ENCODE results near the gene MGLL.

The MGLL gene
- long read RNA-seq, donor 1, full-length matches to known transcripts: 13 of 13 reads
- long read RNA-seq, donor 1, partial matches to known transcripts: 0 of 13 reads
- long read RNA-seq, donor 1, other reads (novel, unspliced or antisense): 0 of 13 reads
- long read RNA-seq, donor 2, full-length matches to known transcripts: 5 of 5 reads
- long read RNA-seq, donor 2, partial matches to known transcripts: 0 of 5 reads
- long read RNA-seq, donor 2, other reads (novel, unspliced or antisense): 0 of 5 reads
- long read RNA-seq, donor 3, full-length matches to known transcripts: 5 of 16 reads
- long read RNA-seq, donor 3, partial matches to known transcripts: 11 of 16 reads
- long read RNA-seq, donor 3, other reads (novel, unspliced or antisense): 0 of 16 reads
- long read RNA-seq, donor 4, full-length matches to known transcripts: 11 of 11 reads
- long read RNA-seq, donor 4, partial matches to known transcripts: 0 of 11 reads
- long read RNA-seq, donor 4, other reads (novel, unspliced or antisense): 0 of 11 reads
- long read RNA-seq, donor 5, full-length matches to known transcripts: 16 of 16 reads
- long read RNA-seq, donor 5, partial matches to known transcripts: 0 of 16 reads
- long read RNA-seq, donor 5, other reads (novel, unspliced or antisense): 0 of 16 reads
- long read RNA-seq, donor 6, full-length matches to known transcripts: 18 of 18 reads
- long read RNA-seq, donor 6, partial matches to known transcripts: 0 of 18 reads
- long read RNA-seq, donor 6, other reads (novel, unspliced or antisense): 0 of 18 reads
- long read RNA-seq, donor 7, full-length matches to known transcripts: 17 of 17 reads
- long read RNA-seq, donor 7, partial matches to known transcripts: 0 of 17 reads
- long read RNA-seq, donor 7, other reads (novel, unspliced or antisense): 0 of 17 reads
- long read RNA-seq, donor 8, full-length matches to known transcripts: 19 of 32 reads
- long read RNA-seq, donor 8, partial matches to known transcripts: 13 of 32 reads
- long read RNA-seq, donor 8, other reads (novel, unspliced or antisense): 0 of 32 reads

DNA sequence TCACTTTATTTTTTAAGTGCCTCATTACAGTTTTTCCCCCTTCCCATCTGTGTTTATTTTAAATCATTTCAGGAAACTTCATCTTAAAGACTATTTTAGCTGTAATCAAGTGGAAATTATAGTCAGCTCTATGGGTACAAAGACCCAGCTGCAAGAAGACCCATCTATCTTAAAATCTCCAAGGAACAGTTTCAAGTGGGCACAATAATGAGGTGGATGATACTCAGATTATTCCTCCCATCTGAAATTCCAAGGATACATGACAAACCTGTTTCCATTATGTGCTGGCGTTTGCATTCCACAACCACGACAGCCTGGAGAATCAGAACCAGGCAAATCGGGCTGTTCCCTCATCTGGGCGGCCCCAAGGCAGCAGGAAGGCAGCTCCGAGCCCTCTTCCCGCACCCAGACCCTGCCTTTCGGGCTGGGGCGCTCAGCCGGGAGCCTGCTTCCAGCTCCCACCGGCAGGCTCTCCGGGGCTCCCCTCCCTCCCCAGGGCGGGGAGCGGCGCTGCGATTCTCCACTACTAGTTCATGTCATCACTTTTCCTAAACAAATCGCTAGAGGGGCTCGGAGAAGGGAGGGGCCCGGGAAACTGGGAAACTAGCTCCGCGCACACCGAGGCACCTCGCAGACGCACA lies at the start of gene MGLL:
MGLL (minus strand) TSS at position 475 of the 641 bp plus-strand sequence; CDS start at position 278, 197 bp downstream.
- DNase-seq: peak; percentile 79

DNA sequence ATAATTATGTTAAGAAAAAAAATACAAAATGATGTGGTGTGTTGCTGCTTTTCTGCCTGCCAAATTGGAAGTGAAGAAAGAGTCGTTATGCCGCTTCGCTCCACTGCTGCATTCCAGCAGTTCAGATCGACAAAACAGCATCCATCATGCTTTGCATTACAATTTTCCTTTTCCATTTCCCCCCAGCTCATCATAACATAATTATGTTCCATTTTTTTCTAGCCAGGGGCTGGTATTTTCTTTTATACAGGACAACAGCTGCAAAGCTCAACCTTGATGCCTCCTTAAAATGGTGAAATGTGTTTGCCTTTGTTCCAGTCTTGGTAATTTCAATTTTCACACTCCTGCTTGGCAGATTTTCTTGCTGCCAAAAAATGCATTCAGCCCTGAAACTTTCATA lies 47.8 kb upstream of the MGLL start:
- DNase-seq: no peak

DNA sequence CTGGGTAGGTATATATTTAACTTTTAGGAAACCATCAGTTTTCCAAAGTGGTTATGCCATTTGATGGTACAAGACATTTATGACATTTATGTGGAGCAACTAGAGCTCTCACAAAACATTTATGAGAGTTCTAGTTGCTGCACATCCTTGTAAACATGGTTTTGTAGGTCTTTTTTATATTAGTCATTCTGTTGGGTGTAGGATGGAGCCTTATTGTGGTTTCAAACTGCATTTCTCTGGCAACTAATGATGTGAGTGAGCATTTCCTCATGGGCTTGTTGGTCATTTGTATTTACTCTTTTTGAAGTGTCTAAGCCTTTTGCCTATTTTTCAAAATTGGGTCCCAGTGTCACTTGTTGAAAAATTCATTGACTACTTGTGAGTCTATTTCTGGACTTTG lies 45.7 kb upstream of the MGLL start:
- no peak for DNase-seq

DNA sequence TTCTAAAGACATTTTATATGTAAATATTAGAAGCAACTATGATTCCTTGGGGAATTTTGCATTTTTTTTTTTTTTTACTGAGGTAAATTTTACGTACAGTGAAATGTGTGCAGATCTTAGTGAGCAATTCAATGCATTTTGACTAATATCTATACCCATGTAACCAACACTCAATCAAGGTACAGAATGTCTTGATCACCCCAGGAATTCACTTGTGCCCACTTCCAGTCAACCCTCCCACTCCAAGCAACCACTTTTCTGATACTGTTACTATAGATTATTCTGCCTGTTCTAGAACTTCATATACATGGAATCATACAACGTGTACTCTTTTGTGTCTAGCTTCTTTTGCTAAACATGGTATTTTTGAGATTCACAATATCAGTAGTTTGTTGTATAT lies 45.1 kb upstream of the MGLL start:
- no peak for DNase-seq

DNA sequence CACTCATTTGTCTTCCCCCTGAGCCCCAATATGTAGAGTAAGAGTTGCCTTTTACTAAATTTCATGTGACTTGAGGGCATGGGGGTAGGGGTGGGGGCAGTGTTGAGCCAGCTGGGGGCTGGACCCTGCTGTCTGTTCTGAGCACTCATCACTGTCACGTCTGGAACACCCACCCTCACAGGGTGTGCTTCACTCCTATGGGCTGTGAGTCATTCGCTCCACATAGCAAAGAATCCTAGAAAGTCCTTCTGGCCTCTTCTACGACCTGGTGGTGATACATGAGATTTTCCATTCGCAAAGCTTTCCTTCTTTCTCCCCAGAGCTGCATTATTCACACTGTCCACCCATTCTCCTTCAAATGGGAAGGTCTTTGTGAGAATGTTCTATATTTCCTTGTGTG lies 43.6 kb upstream of the MGLL start:
- DNase-seq: no peak

DNA sequence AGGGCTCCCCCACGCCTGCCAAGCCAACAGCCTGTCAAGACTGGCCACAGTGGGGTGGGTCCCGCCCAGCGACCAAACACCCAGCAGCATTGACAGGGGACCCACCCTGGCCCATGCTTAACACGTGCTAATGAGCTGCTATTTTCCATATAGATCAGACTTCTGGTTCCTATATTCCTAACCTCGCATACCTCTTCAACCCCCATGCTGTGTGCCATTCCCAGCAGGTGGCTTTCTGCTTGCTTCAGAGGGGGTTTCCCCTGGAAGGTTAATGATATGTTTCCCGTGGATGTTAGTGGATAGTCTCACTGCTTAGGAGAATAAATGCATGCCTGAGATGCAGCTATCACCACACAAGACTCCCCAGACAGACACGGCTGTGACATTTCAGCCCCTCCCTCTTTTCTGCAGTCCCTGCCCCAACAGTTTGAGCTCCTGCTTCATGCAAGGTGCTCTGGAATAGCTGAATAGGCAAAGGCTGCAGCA lies 37.9 kb upstream of the MGLL start:
- DNase-seq: no peak

DNA sequence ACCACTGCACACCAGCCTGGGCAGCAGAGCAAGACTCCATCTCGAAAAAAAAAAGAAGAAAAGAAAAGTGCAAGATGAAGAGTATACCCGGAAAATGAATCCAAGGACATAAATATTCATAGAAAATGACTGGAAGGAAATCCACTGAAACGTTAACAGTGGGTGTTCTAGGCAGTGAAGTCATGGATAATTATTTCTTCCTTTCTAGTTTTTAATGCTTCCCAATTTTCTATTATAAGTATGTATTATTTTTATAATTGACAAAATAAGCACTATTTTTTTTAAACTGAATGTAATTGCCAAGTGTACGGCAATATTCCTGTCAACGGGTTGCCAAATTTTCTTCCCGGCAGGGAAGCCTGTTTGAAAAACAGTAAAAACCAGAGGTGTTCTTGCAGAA lies 37.4 kb upstream of the MGLL start:
- no peak for DNase-seq

DNA sequence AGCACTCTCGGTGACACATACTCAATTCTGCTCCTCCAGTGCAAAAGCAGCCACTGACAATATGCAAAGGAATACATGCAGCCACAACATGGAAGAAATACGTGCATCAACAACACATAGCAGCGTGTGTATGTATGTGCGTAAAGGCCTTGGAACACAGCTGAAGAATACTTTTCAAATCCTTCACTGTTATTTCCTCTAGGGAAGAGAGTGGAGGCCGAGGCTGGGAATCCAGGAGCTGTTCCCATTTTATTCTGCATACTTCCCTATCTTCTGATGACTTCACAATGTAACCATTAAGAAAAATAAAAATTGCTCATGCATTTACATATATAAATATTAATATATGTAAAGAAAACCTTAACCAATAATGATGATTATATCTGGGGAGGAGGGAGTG lies 36.6 kb upstream of the MGLL start:
- no peak for DNase-seq

DNA sequence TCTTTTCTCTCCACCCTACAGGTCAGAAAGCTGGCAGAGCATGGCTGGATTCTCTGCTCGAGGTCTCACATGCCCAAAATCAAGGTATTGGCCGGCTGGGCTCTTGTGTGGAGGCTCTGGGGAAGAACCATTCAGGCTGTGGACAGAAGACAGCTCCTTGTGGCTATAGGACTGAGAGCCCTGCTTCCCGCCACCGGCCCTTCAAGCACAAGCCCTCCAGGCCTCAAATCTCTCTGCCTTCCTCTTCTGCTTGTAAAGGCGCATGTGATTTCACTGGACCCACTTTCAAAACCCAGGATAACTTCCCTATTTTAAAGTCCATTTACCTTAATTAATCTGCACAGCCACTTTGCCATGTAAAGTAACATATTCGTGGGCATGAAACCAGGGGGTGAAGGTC lies 36.2 kb upstream of the MGLL start:
- no peak for DNase-seq

DNA sequence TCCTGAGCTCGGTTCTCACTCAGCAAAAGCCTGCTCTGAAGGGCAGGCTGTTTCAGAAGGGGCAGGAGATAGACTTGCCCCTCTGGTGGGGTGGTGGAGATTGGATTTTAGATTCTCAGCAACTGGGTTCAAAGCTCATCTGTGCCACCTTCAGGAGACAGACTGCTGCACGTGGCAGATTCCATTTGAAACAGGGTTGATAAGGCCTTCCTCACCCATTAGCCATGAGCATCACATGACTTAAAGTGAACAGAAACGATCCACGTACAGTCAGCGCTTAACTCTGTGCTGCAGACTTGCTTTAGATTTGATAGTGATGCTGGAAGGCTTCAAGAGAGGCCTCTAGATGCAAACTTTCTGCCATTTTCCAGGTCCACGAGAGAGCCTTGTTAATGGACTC lies 35.0 kb upstream of the MGLL start:
- no peak for DNase-seq

DNA sequence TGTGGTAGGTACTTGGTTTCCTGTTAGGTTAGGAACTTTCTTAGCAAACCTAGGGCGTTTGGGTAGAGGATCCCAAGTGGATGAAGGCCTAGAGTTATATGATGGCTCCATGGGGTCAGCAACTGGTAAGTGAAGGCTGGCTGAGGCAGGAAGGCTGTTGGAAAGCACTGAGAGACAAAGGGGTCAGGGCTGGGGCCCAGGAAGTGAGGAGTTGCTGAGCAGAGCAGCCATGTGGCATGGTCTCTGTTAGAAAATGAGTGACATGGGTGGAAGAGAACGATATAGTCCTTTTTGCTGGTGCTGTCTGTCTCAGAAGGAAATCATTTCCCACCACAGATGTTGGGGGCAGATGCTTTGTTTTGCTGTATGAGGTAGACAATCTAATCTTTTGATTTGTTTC lies 34.5 kb upstream of the MGLL start:
- no peak for DNase-seq

DNA sequence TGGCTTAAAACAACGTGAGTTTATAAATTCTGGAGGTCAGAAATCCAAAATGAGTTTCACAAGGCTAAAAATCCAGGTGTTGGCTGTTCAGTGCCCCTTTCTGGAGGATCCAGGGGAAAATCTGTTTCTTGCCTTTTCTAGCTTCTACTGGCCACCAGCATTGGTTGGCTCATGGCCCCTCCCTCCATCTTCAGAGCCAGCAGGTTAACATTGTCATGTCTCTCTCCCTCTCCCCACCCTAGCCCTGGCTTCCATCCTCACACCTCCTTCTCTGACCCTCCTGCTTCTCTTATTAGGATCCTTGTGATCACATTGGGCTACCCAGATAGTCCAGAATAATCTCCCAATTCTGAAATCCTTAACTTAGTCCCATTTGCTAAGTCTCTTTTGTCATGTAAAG lies 32.9 kb upstream of the MGLL start:
- DNase-seq: no peak

DNA sequence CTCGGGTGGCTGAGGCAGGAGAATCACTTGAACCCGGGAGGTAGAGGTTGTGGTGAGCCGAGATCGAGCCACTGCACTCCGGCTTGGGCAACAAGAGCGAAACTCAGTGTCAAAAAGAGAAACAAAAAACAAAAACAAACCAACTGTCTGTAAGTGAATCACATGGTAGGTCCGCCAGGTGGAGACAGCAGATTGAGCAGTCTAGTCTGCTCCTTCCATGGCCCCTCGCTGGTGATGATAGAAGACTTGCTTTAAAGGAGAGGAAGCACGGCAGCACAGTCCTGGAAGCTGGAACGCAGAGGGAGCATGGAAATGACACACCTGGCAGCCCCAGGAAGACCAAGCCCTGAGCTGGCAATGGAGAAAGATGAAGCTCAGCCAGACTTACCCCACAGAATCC lies 31.4 kb upstream of the MGLL start:
- no peak for DNase-seq

DNA sequence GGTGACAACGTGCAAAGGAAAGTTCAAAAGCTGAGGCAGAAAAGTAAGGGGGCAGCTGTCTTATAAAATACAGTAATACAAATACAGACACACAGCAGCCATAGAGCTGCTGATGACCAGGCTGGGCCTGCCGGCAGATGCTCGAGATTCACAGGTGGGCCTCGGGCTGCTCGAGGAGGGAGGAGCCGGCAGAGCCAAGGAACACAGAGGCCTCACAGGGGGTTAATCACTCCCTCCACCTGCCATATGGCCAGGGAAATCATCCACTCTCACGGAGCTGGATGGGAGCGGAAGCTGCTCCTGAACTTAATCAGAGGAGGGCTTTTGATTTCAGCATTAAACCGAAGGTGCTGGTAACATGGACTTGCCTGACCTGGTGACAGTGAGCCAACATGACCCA lies 29.6 kb upstream of the MGLL start:
- no peak for DNase-seq

DNA sequence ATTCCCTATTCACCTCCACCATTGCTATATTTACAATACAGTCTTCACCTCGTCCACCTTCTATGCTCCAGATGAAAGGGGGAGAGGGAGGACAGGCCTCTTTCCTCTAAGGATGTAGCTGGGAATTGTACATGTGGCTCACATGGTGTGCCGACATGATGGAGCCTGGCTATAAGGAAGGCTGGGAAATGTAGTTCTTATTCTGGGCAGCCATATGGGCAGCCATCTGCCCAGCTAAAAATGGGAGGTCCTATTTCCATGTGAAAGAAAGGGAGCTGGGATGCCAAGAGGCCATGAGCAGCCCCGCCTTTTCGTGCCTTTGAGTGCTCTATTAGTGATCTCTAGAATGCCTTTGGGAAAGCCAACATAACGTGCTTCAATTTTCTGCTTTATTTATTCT lies 27.1 kb upstream of the MGLL start:
- DNase-seq: no peak

DNA sequence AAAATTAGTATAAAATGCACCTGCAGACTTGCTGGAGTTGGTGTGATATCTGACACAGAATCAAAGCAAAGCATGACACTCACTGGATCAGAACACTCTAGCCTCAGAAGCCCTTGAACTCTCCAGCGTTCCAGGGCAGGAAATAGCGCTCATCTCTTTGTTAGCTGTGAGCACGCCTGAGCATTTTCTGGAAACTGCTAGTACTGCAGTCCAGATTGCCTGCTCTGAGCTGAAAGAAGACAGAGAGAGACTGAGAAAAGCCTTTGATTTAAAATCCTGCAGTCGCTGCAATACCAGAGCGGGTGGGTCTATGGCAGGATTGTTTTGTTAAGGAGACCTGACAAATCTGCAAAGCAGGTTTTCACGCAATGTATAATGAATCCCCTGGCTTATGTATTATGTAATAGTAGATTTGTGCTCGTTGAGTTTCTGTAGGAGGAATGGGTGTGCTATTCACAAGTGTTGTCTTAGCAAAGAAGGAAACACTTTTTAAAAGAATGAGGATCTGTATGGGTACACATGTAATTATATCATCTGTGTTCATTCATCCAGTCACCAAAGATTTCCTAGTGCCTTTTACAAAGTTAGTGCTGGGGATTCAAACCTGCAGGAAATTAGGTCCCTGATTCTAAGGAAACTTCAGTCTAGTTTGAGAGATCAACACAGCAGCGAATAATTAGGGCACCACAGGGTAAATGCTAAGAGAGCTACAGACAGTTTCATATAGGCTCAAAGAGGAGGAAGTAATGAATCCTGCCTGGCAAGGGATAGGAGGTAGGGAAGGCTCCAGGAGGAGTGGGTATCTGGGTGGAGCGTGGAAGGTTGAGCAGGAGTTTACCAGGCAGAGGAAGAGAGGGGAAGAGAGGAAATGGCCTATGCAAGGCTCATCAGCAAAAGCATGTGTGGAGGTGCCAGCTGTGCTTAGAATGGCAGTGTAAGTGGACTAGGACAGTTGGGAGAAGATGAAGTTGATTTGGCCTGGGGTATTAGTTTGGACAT lies 26.1 kb upstream of the MGLL start:
- DNase-seq: no peak

DNA sequence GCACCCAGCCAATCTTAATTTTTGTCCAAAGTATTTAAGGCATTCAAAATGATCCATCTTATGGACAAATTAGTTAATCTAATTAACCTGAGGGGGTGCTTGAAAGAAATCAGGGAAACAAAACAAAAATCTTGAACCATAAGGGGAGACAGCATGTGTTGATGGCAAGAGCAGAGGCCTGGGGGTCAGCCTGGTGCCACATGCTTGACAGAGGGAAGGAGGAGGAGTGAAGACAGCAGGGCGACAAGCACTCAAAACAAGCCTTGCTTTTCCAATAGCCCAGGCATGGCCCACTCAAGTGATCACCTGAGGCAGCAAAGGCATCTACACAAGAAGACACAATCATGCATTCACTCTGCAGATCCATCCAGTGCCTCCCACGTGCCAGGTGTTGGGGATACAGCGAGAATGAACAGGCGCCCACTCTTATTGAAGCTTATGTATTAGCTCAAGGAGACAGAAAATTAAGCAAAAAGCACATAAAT lies 25.0 kb upstream of the MGLL start:
- no peak for DNase-seq

DNA sequence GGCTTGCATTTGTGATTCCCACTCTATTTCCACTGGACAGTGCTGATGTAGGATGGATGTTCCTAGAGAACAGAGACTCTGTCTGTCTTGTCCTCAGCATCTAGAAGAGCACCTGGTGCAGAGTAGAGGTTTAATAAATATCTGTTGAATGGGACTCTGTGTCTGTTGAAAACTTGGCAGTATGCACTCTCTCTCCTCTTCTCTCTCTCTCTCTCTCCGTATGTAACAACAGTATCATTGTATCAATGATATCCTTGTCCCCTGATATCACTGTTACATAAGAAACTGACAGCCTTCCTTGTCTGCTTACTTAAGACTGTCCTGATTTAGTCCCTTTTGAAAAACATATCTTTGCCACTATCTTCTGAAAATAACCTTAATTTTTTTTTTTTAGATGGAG lies 24.3 kb upstream of the MGLL start:
- DNase-seq: no peak

DNA sequence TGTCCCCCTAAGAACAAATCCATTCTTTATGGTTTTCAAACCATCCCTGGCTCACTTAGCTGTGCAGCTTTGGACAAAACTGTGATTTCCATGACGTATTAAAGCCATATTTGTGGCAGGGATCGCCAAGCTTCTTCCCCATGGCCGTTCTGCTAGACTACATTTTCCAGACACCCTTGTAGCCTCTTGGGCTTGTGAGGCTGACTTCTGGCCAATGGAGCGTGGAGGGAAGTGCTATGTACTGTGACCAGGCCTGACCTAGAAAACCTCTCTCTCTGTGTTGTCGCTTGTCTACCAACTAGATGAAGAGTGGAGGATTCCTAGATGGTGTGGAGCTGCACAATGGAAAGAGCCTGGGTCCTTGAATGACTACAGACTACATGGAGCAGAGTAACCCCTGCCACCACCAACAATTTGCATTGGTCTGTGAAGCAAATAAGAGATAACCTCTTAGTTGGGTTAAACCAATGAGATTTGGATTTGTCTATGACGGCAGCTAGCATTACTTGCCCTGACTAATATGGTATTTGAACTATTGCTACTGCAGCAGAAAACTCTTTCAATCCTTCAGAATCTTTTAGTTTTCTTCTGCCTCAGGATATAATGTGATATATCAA lies 22.1 kb upstream of the MGLL start:
- no peak for DNase-seq

DNA sequence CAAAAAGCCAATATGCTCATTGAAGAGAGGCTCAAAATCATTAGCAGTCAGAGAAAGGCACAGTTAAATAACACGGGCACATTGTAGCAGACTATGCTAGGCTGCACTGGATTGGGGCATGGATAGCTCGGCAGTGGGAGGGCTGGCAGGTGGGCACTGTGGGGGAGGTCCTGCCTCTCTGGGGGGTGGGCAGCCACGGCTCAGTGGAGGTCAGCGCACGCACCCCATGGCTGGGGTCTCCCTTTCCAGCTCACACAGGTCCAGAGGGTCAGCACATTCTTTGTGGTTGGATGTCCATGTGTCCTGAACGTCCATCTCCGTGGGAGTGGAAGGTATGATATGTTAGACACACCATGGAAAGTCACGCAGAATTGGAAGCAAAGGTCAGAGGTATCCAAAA lies 18.4 kb upstream of the MGLL start:
- DNase-seq: no peak

DNA sequence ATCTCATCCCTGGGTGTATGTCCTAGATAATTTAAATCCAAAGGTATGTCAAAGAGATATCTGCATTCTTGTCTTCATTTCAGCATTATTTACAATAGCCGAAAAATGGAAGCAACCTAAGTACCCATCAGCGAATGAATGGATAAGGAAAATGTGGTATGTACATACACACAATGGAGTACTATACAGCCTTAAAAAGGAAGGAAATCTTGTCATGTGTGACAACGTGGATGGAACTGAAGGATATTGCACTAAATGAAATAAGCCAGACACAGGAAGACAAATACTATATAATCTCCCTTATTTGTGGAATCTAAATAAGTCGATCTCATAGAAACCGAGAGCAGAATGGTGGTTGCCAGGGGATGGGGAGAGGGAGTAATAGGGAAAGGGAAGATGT lies 16.8 kb upstream of the MGLL start:
- no peak for DNase-seq
